Pancreas (tissue), 10 donors: ENCODE results near the gene TNN. TPM values are rescaled to one million over a fixed set of nuclear protein-coding genes. Genes with fewer than 3 reads are reported as not detected.

Experiments
- ATAC-seq, 4 donors: fragments of 200-7000 bp; cut with Tn5 transposase; one replicate each; pipeline versions ENCODE4 v1.8.0 to v1.9.1; 2020; ENCODE audit warnings: mild to moderate bottlenecking in 4 of 4, moderate library complexity in 4 of 4
- DNase-seq, 6 donors: peaks; one replicate each; pipeline ENCODE4 v3.0.0-alpha.2; 2020
- FAIRE-seq: peaks from 2 replicates; lab custom pipeline; 2012; peaks lifted over from hg19 to GRCh38; lab: Jason Lieb, UNC
- H3K27ac ChIP-seq, 4 donors: fragments of 200-600 bp; sonication (generic); 1 replicate in 3 of 4; 2 replicates in 1 of 4; pipeline versions ENCODE4 v1.5.0 to v1.8.0; 2020
- H3K27me3 ChIP-seq, 4 donors: fragments of 200-600 bp; one replicate each; pipeline ENCODE4 v1.8.0; 2021
- H3K36me3 ChIP-seq, 3 donors: fragments of 200-600 bp; sonication (generic) in 1 of 3; one replicate each; pipeline versions ENCODE4 v1.5.0 to v1.8.0; 2020 to 2021
- H3K4me1 ChIP-seq, 3 donors: fragments of 200-600 bp; one replicate each; pipeline ENCODE4 v1.8.0; 2021
- H3K4me3 ChIP-seq, 4 donors: fragments of 200-600 bp; sonication (generic) in 2 of 4; one replicate each; pipeline versions ENCODE4 v1.5.0 to v1.8.0; 2020 to 2021
- H3K9me3 ChIP-seq, 4 donors: fragments of 200-600 bp; one replicate each; pipeline ENCODE4 v1.8.0; 2021
- WGBS, 2 donors: extraction: QIAGEN DNeasy Blood & Tissue Kit; methylation state at CpG; one replicate each; pipeline ENCODE4 v1.1.7; 2013; 5-methylcytosine and 5-hydroxymethylcytosine counted together
- intact Hi-C, 3 donors: fragments of 100-400 bp; cut with DNase I; formaldehyde crosslinking; loops; one replicate each; pipeline versions ENCODE4 v1.11.1 to v1.14.2; 2022
- polyA plus RNA-seq, 2 donors: library from polyadenylated mRNA; stranded (reverse); fragments of 200-250 nt; gene quantifications; one replicate each; pipeline ENCODE4 v1.2.3, GENCODE V29; 2013
- total RNA-seq, 6 donors: library from RNA; stranded (reverse); fragmentation: NEBNext Ultra II Directional in 4 of 6; extraction: Animal tissue kit (Norgen Biotek cat#: 25700) in 4 of 6; gene quantifications; one replicate each; pipeline versions ENCODE4 v1.2.1 to v1.2.4, GENCODE V29; 2021 to 2023
- TF ChIP-seq, protein P1 (sequence below), 4 donors: fragments of 200-600 bp; sonication (generic) in 3 of 4; IDR thresholded peaks; one replicate each; pipeline versions ENCODE4 v1.5.0 to v1.8.0; 2021; ENCODE audit warnings: antibody characterized with exemption in 4 of 4
- donor health status: healthy with polysubstance abuse.
- donor health status: DM: no; HTN: no; CAD: no; lungs with moderate emphysema.
- donor health status: DM: no; HTN: no; CAD: no.
- donor health status: control.
- donor health status: control.
- donor health status: Bipolar disorder and iron deficiency.
- donor health status: DM: yes; HTN: yes; CAD: no.
- donor health status: DM: no; HTN: no; CAD: no.
- donor health status: DM: no; HTN: no; CAD: no.
- donor health status: DM: yes; HTN: yes; CAD: no.

TNN gene
- total and polyA plus RNA-seq, 8 donors: 0.05 to 0.09 (median 0.07) TPM; not detected in 4

DNA sequence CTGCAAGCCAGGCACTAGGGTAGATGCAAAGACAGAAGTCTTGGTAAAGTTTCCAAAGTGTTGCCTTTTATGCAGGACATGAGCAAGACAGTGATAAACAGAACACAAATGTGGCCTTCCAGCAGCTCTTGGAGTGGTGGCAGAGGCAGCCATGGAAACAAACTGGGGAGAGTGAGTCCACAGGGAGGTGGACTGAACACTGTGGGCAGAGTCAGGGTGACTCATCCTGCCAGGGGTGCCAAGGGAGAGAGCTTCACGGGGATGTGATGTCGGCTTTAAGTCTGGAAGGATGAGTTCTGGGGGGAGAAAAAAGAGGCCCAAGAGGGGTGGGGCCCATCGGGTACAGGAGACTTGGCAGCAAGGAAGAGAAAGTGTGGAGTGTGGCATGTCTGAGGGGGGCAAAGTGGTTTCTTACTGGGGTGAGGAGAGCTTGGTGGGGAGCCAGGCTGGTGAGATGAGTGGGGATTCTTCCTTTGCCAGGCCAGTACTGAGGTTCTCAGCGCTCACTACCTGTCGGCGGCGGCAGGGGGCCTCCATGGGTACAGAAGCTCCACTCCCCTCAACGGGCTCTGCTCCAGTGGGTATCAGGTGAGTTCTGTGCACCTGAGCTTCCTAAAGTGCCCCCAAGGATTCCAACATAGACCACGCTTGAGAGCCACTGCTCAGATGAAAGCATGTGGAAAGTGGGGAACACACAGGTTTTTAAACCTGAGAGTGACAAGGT is 83.1 kb downstream of the TNN start:
- H3K27ac ChIP-seq: no peak overlapping the region
- H3K27me3 ChIP-seq: no peaks in the 10 kb centered on the region
- peaks cover 0 to 7% (median 0%) of the 10 kb centered on the region in 3 donors for H3K4me1 ChIP-seq
- no peaks in the 10 kb centered on the region for H3K9me3 ChIP-seq
- ATAC-seq: no peak
- intact Hi-C loops: loop anchor here in 2 of 3 donors (5.0 kb wide), 2 partner anchors 72 to 172 kb away; no protein-coding TSS in a partner anchor
- no peak overlapping the region for H3K4me3 ChIP-seq
- 73% methylated on average over 9 of the region's 9 CpGs for WGBS, 2 donors
- DNase-seq: no peak
- TF ChIP-seq, protein P1, sequence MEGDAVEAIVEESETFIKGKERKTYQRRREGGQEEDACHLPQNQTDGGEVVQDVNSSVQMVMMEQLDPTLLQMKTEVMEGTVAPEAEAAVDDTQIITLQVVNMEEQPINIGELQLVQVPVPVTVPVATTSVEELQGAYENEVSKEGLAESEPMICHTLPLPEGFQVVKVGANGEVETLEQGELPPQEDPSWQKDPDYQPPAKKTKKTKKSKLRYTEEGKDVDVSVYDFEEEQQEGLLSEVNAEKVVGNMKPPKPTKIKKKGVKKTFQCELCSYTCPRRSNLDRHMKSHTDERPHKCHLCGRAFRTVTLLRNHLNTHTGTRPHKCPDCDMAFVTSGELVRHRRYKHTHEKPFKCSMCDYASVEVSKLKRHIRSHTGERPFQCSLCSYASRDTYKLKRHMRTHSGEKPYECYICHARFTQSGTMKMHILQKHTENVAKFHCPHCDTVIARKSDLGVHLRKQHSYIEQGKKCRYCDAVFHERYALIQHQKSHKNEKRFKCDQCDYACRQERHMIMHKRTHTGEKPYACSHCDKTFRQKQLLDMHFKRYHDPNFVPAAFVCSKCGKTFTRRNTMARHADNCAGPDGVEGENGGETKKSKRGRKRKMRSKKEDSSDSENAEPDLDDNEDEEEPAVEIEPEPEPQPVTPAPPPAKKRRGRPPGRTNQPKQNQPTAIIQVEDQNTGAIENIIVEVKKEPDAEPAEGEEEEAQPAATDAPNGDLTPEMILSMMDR (IDR thresholded peaks at IDR 0.05): no peak
- FAIRE-seq: no peak
- H3K36me3 ChIP-seq: no peaks in the 10 kb centered on the region

DNA sequence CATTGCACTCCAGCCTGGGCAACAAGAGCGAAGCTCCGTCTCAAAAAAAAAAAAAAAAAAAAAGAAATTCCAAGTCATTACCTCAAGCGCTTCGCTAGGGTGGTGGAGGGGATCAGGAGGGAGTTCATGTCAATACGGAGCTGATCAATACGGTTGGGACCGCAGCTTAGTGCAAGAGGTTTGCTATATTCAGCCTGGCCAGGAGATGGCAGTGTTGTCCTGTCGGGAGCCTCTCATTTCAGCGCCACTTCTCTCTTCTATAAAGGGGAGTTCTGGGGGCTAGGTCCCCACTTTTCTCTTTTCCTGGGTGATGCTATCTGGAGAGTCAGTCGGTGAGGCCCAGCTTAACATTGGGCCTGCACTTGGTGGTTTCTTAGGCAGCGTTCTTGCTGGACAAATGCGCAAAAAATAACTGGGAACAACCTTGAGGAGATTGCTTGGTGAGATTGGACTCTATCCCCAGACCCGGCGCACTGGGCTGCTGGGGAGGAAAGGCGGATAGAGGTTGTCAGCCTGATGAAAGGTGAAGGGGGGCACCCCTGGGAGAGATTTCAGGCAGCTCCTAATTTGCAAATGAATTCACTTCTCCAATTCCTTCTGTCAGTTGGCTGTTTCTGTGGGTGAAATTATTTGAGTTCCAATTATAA is 84.5 kb downstream of the TNN start:
- FAIRE-seq: no peak

DNA sequence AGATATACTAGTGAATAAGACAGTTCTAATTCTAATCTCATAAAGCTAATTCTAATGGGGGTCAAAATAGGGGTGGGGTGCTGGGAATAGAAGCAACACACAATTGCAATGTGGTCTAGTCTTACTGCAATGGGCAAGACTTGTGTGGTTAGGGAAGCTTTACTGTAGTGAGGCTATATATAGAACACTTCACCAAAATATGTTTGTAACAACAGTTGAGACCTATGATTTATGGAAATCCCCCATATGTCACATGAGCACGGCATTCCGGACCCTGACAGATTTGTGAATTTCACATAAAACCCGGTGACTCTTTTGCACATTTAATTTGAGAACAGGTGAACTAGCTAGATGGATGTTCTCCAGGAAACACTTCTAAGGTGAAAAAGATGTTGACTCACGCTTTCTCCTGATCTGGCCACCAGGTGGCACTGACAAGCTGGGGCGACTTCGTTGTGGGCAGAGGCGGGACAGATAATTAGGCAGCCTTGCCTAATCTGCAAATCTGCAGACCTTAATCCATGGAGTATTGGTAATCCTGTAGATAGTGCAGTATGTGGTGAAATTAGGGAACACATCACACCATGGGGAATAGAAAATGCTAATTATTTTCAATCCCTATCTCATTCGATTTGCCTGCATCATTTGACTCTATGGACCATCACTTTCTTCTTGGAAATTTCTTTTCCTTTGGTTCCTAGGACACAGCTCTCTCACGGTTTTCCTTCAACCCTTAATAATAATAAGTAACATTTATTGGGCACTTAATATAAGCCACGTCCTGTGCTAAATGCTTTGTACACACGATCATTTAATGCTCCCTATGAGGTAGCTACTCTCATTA is 87.2 kb downstream of the TNN start:
- Histone ChIP-seq H3K27me3 (no peaks in the 10 kb centered on the region), H3K4me1 (peaks cover 0 to 4% (median 0%) of the 10 kb centered on the region in 3 donors), H3K4me3 (no peak overlapping the region), H3K36me3 (peaks cover 0 to 5% (median 2%) of the 10 kb centered on the region in 3 donors), H3K9me3 (no peaks in the 10 kb centered on the region), H3K27ac (no peak overlapping the region)
- ATAC-seq (peak; percentile 58 to 84 (median 80)), DNase-seq (peak; percentile 54 to 90 (median 76)), FAIRE-seq (no peak)
- whole genome bisulfite sequencing, 2 donors: 18 to 22% methylated on average over 11 of the region's 11 CpGs
- intact Hi-C loops: loop anchor here in 2 of 3 donors (5.0 kb wide), 2 partner anchors 67 to 167 kb away; no protein-coding TSS in a partner anchor
- TF ChIP-seq, protein P1 (IDR thresholded peaks at IDR 0.05): peak; percentile 67 to 88 (median 74)

More for the DNA sequence above, 84.5 kb downstream of the TNN start:
- WGBS, 2 donors: 3 to 4% methylated on average over 13 to 15 of the region's 15 CpGs
- no peaks in the 10 kb centered on the region for H3K9me3 ChIP-seq
- peaks cover 0 to 4% (median 0%) of the 10 kb centered on the region in 3 donors for H3K4me1 ChIP-seq
- intact Hi-C loops: loop anchor here in 2 of 3 donors (5.0 kb wide), 2 partner anchors 70 to 170 kb away; no protein-coding TSS in a partner anchor
- H3K27ac ChIP-seq: no peak overlapping the region
- TF ChIP-seq, protein P1 (IDR thresholded peaks at IDR 0.05): peak; percentile 78 to 84 (median 82)
- H3K36me3 ChIP-seq: no peaks in the 10 kb centered on the region
- peak; percentile 68 to 90 (median 84) for ATAC-seq
- H3K4me3 ChIP-seq: no peak overlapping the region
- H3K27me3 ChIP-seq: no peaks in the 10 kb centered on the region
- DNase-seq: peak in 5 of 6 donors; percentile 50 to 75 (median 63)

DNA sequence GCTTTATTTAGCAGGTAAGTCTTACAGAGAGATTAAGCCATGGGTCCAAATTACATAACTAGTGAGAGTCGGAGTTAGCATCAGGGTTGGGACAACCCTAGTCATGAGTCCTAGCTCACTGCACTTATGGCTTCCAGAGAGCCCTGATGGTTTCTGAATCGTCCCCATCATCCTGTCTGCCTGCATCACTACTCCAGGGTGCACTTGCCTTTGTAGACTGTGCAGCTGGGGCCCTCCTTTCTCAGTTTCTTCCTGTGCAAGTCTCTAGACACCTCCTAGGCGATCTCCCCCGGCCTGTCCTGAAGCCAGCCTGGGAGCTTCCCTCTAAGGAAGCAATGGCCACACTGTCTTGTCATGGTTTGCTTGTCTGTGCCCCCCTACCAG is 87.8 kb downstream of the TNN start:
- TF ChIP-seq, protein P1 (IDR thresholded peaks at IDR 0.05): no peak

More for the DNA sequence above, 87.8 kb downstream of the TNN start:
- H3K36me3 ChIP-seq: peaks cover 0 to 8% (median 5%) of the 10 kb centered on the region in 3 donors
- intact Hi-C loops: no loop called here
- no peak for ATAC-seq
- no peaks in the 10 kb centered on the region for H3K9me3 ChIP-seq
- FAIRE-seq: no peak
- no peak overlapping the region for H3K27ac ChIP-seq
- no peaks in the 10 kb centered on the region for H3K27me3 ChIP-seq
- H3K4me1 ChIP-seq: peaks cover 0 to 4% (median 0%) of the 10 kb centered on the region in 3 donors
- 70 to 74% methylated on average over 4 of the region's 4 CpGs for WGBS, 2 donors
- no peak overlapping the region for H3K4me3 ChIP-seq
- DNase-seq: no peak
